Measurements from ENCODE around the gene GOLGA6L10.

GOLGA6L10 gene

GRCh38 chr15:82298032-82298431, 51.2 kb downstream of the GOLGA6L10 start:
- DNase-seq: no peak

- no peak for DNase-seq
These were observed 51.7 kb downstream of the GOLGA6L10 start for GRCh38 chr15:82297546-82297945.

GRCh38 chr15:82294061-82294690, 55.1 kb downstream of the GOLGA6L10 start:
- DNase-seq: no peak

GRCh38 chr15:82292271-82292670, 57.0 kb downstream of the GOLGA6L10 start:
- DNase-seq: no peak

All from NCI-H774 (cell line).